Measurements from ENCODE around the gene FOXP3.

Gene FOXP3

GRCh38 chrX:49212209-49212608 lies 52.3 kb downstream of the FOXP3 start:
- no peak for DNase-seq

GRCh38 chrX:49211074-49211473 lies 53.4 kb downstream of the FOXP3 start:
- DNase-seq = no peak

GRCh38 chrX:49210406-49210805 lies 54.1 kb downstream of the FOXP3 start:
- DNase-seq = no peak

GRCh38 chrX:49209434-49210251 lies 54.9 kb downstream of the FOXP3 start:
- DNase-seq = no peak

- no peak for DNase-seq
Measured at GRCh38 chrX:49208399-49208798, 56.1 kb downstream of the FOXP3 start.

- no peak for DNase-seq
Measured at GRCh38 chrX:49206543-49206942, 58.0 kb downstream of the FOXP3 start.

- no peak for DNase-seq
Measured at GRCh38 chrX:49205443-49205842, 59.1 kb downstream of the FOXP3 start.

GRCh38 chrX:49204709-49205108 lies 59.8 kb downstream of the FOXP3 start:
- no peak for DNase-seq

GRCh38 chrX:49204017-49204416 lies 60.5 kb downstream of the FOXP3 start:
- DNase-seq = no peak

GRCh38 chrX:49203536-49203935 lies 61.0 kb downstream of the FOXP3 start:
- no peak for DNase-seq

- no peak for DNase-seq
Measured at GRCh38 chrX:49202022-49202421, 62.5 kb downstream of the FOXP3 start.

Measured in stimulated activated CD4-positive, alpha-beta T cell treated with anti-CD3 and anti-CD28 coated beads, Interleukin-4, amount 100 ng/mL, for 24 hours (primary cell).